Stimulated activated CD8-positive, alpha-beta memory T cell treated with anti-CD3 and anti-CD28 coated beads, Interleukin-7, amount 100 ng/mL, for 4 hours (primary cell): ENCODE data around the gene STPG4.
"Not testable (repeated sequence)": the region's sequence is repeated elsewhere in the genome, so short reads cannot be mapped to it uniquely, and the experiment has no call there.

Source experiments
- DNase-seq, 2 donors: peaks; one replicate each; pipeline ENCODE4 v3.0.0-alpha.2; 2020; ENCODE audit warnings: low read depth in 2 of 2

STPG4 gene

DNA sequence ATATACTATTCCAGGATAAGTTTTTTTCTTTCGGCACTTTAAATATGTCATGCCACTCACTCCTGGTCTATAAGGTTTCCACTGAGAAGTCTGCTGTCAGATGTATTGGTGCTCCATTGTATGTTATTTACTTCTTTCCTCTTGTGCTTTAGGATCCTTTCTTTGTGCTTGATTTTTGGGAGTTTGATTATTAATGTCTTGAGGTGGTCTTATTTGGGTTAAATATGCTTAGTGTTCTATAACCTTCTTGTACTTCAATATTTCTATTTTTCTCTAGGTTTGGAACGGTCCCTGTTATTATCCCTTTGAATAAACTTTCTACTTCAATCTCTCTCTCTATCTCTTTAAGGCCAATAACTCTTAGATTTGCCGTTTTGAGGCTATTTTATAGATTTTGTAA, 28.3 kb downstream of the STPG4 start:
- DNase-seq: no peak

DNA sequence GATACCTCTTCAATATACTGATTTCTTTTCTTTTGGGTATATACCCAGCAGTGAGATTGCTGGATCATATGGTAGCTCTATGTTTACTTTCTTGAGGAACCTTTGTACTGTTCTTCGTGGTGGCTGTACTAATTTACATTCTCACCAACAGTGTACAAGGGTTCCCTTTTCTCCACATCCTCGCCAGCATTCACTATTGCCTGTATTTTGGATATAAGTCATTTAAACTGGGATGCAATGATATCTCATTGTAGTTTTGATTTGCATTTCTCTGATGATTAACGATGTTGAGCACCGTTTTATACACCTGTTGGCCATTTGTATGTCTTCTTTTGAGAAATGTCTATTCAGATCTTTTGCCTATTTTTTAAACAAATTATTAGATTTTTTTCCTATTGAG, 30.4 kb downstream of the STPG4 start:
- DNase-seq: not testable (repeated sequence)

GRCh38 chr2:47120424-47120823, 34.7 kb downstream of the STPG4 start:
- DNase-seq: not testable (repeated sequence)

- no peak for DNase-seq
Measured at GRCh38 chr2:47119001-47119400, 36.1 kb downstream of the STPG4 start.

- no peak for DNase-seq
Measured at GRCh38 chr2:47118581-47118980, 36.5 kb downstream of the STPG4 start.

GRCh38 chr2:47112665-47113435, 42.3 kb downstream of the STPG4 start:
- no peak for DNase-seq

DNA sequence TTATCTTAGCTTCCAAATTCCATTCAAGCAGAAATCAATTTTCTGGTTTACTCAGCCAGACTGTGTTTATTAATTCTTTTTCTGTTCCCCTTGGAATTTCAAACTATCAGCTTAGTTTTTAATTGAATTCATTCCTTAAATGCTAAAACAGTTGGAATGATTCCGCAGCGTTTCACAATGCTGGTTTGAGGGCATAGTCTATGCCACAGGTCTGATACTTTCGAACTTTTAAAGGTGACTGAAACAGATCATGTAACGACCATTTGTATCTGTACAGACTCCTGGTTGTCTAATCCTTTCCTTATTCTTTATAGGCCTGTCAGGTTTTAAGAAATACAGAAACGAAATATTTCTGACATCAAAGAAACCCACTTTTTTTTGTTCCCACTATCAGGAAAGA, 45.4 kb downstream of the STPG4 start:
- DNase-seq: no peak

DNA sequence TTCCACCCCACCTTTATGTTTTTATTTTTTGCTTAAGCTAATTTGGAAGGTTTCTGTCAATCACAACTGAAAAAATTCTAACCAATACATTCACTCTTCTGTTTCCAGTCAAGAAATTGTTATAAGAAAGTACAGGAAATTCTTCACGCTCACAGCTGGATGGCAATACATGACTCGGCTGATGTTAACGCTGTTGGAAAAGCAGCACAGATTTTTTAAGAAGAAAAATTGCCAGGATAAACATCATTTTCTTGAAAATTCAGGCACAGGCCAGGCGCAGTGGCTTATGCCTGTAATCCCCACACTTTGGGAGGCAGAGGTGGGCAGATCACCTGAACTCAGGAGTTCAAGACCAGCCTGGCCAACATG, 46.1 kb downstream of the STPG4 start:
- no peak for DNase-seq

GRCh38 chr2:47108267-47109006, 46.7 kb downstream of the STPG4 start:
- DNase-seq: not testable (repeated sequence)

- DNase-seq: not testable (repeated sequence)
Measured at GRCh38 chr2:47107201-47107600, 47.9 kb downstream of the STPG4 start.

DNA sequence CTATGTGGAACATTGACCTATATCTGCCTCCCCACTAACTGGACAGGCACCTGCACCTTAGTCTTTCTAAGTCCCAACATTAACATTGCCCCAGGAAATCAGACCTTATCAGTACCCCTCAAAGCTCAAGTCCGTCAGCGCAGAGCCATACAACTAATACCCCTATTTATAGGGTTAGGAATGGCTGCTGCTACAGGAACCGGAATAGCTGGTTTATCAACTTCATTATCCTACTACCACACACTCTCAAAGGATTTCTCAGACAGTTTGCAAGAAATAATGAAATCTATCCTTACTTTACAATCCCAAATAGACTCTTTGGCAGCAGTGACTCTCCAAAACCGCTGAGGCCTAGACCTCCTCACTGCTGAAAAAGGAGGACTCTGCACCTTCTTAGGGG, 48.9 kb downstream of the STPG4 start:
- DNase-seq: not testable (repeated sequence)

GRCh38 chr2:47099712-47100111, 55.4 kb downstream of the STPG4 start:
- DNase-seq: not testable (repeated sequence)

- no peak for DNase-seq
Measured at GRCh38 chr2:47098953-47099352, 56.2 kb downstream of the STPG4 start.

- no peak for DNase-seq
Measured at GRCh38 chr2:47097563-47097962, 57.5 kb downstream of the STPG4 start.

GRCh38 chr2:47096451-47096850, 58.7 kb downstream of the STPG4 start:
- no peak for DNase-seq

- no peak for DNase-seq
Measured at GRCh38 chr2:47095349-47096020, 59.6 kb downstream of the STPG4 start.

- no peak for DNase-seq
Measured at GRCh38 chr2:47094511-47095142, 60.5 kb downstream of the STPG4 start.

DNA sequence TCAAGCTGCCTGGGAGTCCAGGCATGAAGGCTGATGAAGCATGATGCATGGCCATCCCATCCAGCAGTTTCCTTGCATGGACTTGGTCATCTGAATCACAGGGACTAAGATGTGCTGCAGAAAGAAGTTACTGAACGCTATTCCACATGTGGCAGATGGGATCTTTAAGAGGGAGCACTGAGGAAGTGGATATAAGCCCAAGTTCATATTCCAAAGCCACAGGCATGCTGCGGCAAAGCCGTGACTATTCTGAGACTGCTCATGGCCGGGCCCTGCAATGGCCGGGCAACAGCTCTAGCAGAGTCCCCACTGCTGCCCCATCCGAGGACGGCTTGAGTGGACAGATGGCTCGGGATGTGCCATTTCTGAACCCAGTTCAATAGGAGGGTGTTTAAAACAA, 61.5 kb downstream of the STPG4 start:
- DNase-seq: no peak

- DNase-seq: no peak
Measured at GRCh38 chr2:47092465-47092864, 62.6 kb downstream of the STPG4 start.

DNA sequence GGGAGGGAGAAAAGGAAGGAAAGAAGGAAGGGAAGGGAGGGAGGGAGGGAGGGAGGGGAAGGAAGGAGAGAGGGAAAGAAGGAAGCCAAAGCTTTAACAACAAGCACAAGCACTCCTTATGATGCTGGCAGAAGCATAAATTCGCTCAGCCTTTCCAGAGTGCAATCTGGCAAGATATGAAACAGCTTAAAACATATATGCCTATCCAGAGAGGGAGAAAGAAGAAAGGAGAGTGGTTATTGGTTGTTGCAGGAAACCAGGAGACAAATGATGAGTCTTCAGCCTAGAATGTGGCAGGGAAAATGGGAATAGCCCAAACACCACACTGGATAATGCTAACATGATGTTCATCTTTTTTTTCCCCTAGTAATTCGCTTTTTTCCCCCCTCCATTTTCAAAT, 64.0 kb downstream of the STPG4 start:
- no peak for DNase-seq

GRCh38 chr2:47089083-47089464, 66.0 kb downstream of the STPG4 start:
- no peak for DNase-seq

GRCh38 chr2:47088371-47089082, 66.6 kb downstream of the STPG4 start:
- DNase-seq: no peak
